ENCODE data around the gene TEAD1. TPM values are rescaled to one million over a fixed set of nuclear protein-coding genes. Genes with fewer than 3 reads are reported as not detected.

Gene TEAD1
- total and polyA plus RNA-seq, 9 of the 15 experiments (the other 6 are each of a cell fraction or from before 2014, with no cell fraction given): 1.7 to 17.7 (median 10.8) TPM

DNA sequence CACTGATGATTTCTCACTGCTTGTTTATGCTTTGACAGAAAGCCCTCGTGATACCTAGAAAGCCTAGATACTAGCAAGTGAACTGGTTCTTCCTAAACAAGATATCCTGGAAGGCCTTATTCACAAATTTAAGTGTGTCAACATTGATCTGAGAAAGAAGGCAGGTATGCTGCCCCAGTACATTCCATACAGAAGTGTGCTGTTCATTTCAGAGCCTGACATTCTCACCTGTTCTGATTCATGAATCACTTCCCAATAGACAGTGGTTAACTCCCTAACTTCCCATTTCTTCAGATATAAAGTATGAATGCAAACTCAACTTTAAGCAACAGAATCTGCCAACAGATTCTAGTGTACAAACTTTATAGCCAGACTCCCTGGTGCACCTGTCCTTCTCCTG is 319.4 kb downstream of the TEAD1 start (continued):
- TF ChIP-seq, protein P1, sequence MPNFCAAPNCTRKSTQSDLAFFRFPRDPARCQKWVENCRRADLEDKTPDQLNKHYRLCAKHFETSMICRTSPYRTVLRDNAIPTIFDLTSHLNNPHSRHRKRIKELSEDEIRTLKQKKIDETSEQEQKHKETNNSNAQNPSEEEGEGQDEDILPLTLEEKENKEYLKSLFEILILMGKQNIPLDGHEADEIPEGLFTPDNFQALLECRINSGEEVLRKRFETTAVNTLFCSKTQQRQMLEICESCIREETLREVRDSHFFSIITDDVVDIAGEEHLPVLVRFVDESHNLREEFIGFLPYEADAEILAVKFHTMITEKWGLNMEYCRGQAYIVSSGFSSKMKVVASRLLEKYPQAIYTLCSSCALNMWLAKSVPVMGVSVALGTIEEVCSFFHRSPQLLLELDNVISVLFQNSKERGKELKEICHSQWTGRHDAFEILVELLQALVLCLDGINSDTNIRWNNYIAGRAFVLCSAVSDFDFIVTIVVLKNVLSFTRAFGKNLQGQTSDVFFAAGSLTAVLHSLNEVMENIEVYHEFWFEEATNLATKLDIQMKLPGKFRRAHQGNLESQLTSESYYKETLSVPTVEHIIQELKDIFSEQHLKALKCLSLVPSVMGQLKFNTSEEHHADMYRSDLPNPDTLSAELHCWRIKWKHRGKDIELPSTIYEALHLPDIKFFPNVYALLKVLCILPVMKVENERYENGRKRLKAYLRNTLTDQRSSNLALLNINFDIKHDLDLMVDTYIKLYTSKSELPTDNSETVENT (CRISPR knock-in tag; IDR thresholded peaks at IDR 0.05): no peak

Small RNA genes within 50 kb of the gene (small RNA-seq; reads per million reads assigned to genes)
- not detected for gene RF00424
